Sigmoid colon (tissue), 4 donors: ENCODE data around the gene CD300LG.

Experiments
- EP300 ChIP-seq, 4 donors: sonication (generic); formaldehyde crosslinking; IDR thresholded peaks; one replicate each; pipeline ENCODE4 v1.6.1; 2017; ENCODE audit warnings: antibody characterized with exemption in 4 of 4
- POLR2A ChIP-seq, 2 donors: fragments of 450-650 bp; IDR thresholded peaks; one replicate each; pipeline ENCODE4 v1.6.1; 2016; ENCODE audit warnings: antibody characterized with exemption in 2 of 2, mild to moderate bottlenecking in 2 of 2, moderate library complexity in 2 of 2
- POLR2AphosphoS5 ChIP-seq, 4 donors: sonication (generic); formaldehyde crosslinking; IDR thresholded peaks; one replicate each; pipeline ENCODE4 v1.6.1; 2017; ENCODE audit warnings: antibody characterized with exemption in 4 of 4
- TF ChIP-seq, protein P1 (sequence below), 4 experiments: fragments of 450-650 bp in 3 of 4; fragments of 200-600 bp in 1 of 4; IDR thresholded peaks; one replicate each; pipeline ENCODE4 v1.5.1; 2016 to 2019; ENCODE audit warnings: antibody characterized with exemption in 4 of 4, mild to moderate bottlenecking in 3 of 4, moderate library complexity in 2 of 4

DNA sequence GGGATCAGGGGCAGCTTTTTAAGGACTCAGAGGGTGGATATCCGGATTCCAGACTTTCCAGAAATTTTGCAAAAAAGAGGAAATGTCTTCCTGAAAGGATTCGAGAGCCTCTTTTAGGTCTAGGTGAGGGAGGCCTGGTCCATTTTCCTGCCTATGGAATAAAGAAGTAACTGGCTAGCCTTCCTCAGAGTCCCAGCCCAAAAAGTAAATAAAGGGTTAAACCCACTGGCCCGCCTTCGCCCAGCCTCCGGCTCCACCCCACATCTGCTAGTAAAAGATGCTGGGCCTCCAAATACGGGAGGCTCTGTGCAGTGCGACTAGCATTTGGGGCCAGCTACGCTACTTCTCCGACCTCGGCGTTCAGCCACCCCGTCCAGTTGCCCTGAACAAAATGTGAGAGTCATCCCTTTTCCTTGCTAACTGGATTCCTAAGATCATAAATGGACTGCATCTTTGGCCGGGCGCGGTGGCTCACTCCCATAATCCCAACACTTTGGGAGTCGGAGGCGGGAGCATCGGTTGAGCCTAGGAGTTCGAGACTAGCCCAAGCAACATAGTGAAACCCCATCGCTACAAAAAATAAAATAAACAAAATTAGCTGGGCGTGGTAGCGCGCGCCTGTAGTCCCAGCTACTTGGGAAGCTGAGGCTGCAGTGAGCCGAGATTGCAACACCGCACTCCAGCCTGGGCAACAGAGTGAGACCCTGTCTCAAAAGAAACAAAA lies 61.2 kb downstream of the CD300LG start:
- TF ChIP-seq, protein P1, sequence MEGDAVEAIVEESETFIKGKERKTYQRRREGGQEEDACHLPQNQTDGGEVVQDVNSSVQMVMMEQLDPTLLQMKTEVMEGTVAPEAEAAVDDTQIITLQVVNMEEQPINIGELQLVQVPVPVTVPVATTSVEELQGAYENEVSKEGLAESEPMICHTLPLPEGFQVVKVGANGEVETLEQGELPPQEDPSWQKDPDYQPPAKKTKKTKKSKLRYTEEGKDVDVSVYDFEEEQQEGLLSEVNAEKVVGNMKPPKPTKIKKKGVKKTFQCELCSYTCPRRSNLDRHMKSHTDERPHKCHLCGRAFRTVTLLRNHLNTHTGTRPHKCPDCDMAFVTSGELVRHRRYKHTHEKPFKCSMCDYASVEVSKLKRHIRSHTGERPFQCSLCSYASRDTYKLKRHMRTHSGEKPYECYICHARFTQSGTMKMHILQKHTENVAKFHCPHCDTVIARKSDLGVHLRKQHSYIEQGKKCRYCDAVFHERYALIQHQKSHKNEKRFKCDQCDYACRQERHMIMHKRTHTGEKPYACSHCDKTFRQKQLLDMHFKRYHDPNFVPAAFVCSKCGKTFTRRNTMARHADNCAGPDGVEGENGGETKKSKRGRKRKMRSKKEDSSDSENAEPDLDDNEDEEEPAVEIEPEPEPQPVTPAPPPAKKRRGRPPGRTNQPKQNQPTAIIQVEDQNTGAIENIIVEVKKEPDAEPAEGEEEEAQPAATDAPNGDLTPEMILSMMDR (IDR thresholded peaks at IDR 0.05), result no peak
- no peak for TF ChIP-seq EP300 (IDR thresholded peaks at IDR 0.05)
- TF ChIP-seq POLR2A (IDR thresholded peaks at IDR 0.05), result no peak
- peak; percentile 56 to 86 (median 61) for TF ChIP-seq POLR2AphosphoS5 (IDR thresholded peaks at IDR 0.05)
